Activated naive CD8-positive, alpha-beta T cell (primary cell): ENCODE data around the gene LMNA.
"Not testable (repeated sequence)": the region's sequence is repeated elsewhere in the genome, so short reads cannot be mapped to it uniquely, and the experiment has no call there.

Source experiments
- H3K27ac Mint-ChIP-seq: one replicate; pipeline ENCODE4 v1.8.0; 2021; ENCODE audit warnings: mixed read lengths
- H3K27me3 Mint-ChIP-seq: one replicate; pipeline ENCODE4 v1.8.0; 2021; ENCODE audit warnings: mixed read lengths
- H3K36me3 Mint-ChIP-seq: one replicate; pipeline ENCODE4 v1.8.0; 2021; ENCODE audit warnings: mixed read lengths
- H3K4me1 Mint-ChIP-seq: one replicate; pipeline ENCODE4 v1.8.0; 2021; ENCODE audit warnings: low read depth, mixed read lengths
- H3K4me3 Mint-ChIP-seq: one replicate; pipeline ENCODE4 v1.8.0; 2021; ENCODE audit warnings: mild to moderate bottlenecking, mixed read lengths
- H3K9me3 Mint-ChIP-seq: one replicate; pipeline ENCODE4 v1.8.0; 2021; ENCODE audit warnings: low read depth, mixed read lengths

Gene LMNA

DNA sequence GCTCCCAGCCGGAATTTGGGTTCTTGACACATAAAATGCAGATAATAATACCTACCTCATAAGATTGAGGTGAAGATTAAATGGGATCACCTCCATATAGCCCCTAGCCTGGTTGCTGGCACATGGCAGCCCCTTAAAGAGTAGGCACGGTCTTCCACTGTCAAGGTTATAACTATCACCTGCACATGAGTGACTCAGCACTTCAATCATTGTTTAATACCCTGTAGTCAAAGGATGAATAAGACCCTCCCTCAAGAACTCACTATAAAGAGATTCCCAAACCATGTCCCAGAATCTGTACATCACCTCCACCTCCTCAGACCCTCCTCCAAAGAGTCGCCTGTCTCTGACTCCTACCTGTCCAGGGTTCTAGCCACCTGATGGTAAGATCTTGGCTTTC, 6.5 kb upstream of the LMNA start:
- no peaks in the 10 kb centered on the region for H3K36me3 Mint-ChIP-seq
- no peaks in the 10 kb centered on the region for H3K27me3 Mint-ChIP-seq
- peak overlapping the region; percentile 6 for H3K27ac Mint-ChIP-seq
- no peaks in the 10 kb centered on the region for H3K9me3 Mint-ChIP-seq
- H3K4me3 Mint-ChIP-seq: no peak overlapping the region
- peaks cover 51% of the 10 kb centered on the region for H3K4me1 Mint-ChIP-seq

- H3K27ac Mint-ChIP-seq: no peak overlapping the region
- H3K4me1 Mint-ChIP-seq: peaks cover 49% of the 10 kb centered on the region
- H3K27me3 Mint-ChIP-seq: no peaks in the 10 kb centered on the region
- no peak overlapping the region for H3K4me3 Mint-ChIP-seq
- no peaks in the 10 kb centered on the region for H3K9me3 Mint-ChIP-seq
- no peaks in the 10 kb centered on the region for H3K36me3 Mint-ChIP-seq
These were observed 5.8 kb upstream of the LMNA start for GRCh38 chr1:156108664-156109241.

DNA sequence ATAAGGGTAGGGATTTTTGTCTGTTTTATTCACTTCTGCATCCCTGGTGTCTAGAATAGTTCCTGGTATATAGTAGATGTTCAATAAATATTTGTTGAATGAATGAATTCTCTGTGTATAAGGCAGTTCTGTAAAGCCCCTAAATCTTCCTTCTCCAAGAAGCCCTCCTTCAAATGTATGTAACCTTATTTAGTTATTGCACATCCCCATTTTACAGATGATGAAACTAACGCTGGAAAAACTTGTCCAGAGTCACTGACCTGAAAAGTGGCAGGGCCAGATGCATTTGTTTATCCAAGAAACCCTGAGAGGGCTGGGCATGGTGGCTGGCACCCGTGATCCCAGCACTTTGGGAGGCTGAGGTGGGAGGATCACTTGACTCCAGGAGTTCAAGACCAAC, 4.3 kb upstream of the LMNA start:
- Mint-ChIP-seq H3K9me3 (no peaks in the 10 kb centered on the region), H3K27me3 (no peaks in the 10 kb centered on the region), H3K27ac (no peak overlapping the region), H3K36me3 (no peaks in the 10 kb centered on the region), H3K4me3 (no peak overlapping the region), H3K4me1 (peaks cover 45% of the 10 kb centered on the region)

DNA sequence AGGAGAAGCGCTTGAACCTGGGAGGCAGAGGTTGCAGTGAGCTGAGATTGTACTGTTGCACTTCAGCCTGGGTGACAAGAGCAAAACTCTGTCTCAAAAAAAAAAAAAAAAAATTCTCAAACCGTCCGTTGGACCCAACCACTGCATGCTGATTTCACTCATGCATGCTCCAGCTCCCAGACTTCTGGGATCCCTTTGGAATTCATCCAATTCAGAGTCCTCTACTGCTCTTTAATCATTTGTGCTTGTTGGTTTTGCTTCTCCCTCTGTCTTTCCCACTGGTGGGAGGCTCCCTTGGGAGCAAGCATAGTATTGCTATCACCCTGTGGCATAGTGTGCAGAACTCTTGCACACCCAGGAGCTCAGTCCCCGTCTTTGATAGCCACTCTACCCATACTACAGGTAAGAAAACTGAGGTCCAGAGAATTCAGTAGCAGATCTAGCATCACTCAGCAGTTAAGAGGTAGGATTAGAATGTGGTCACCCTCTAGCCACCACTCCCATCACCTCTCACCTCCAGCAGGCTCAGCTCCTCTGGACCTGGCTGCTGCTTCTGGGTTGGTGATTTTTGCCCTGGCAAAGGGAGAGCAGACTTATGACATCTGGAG, 3.1 kb upstream of the LMNA start:
- Mint-ChIP-seq H3K9me3 (no peaks in the 10 kb centered on the region), H3K4me3 (no peak overlapping the region), H3K4me1 (peaks cover 42% of the 10 kb centered on the region), H3K36me3 (no peaks in the 10 kb centered on the region), H3K27me3 (no peaks in the 10 kb centered on the region), H3K27ac (no peak overlapping the region)

DNA sequence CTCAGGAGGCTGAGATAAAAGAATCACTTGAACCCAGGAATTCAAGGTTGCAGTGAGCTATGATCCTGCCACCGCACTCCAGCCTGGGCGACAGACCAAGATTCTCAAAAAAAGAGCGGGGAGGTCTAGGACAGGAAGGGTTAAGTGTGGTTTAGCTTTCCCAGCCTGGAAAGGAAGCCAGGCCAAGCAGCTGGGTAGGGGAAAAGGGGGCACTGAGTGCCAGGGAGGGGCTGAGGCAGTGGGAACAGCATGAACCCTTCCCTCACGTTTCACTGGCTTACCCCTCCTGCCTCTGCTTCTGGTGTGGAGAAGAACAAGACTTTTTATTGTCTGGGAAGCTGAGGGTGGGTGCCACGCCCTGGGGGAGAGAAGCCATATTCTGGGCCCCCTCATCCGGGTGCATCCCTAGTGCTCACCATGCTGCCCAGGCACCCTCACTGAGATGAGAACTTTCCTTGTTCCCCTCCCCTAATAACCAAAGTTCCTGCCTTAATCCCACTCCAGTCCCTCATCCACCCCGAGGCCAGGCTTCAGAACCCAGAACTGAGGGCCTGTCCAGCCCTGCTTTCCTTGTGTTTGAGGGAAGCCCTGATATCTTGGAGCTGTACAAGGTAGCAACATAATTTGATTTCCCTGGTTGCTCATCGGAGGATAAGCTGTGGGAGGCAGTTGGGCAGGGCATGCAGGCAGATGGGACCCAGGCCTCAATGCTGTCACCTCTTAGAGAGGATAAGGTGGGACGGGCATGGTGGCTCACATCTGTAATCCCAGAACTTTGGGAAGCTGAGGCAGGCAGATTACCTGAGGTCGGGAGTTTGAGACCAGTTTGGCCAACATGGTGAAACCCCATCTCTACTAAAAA, 2.0 kb upstream of the LMNA start:
- H3K4me3 Mint-ChIP-seq: no peak overlapping the region
- no peaks in the 10 kb centered on the region for H3K9me3 Mint-ChIP-seq
- no peaks in the 10 kb centered on the region for H3K36me3 Mint-ChIP-seq
- H3K27ac Mint-ChIP-seq: no peak overlapping the region
- H3K27me3 Mint-ChIP-seq: no peaks in the 10 kb centered on the region
- peaks cover 36% of the 10 kb centered on the region for H3K4me1 Mint-ChIP-seq

DNA sequence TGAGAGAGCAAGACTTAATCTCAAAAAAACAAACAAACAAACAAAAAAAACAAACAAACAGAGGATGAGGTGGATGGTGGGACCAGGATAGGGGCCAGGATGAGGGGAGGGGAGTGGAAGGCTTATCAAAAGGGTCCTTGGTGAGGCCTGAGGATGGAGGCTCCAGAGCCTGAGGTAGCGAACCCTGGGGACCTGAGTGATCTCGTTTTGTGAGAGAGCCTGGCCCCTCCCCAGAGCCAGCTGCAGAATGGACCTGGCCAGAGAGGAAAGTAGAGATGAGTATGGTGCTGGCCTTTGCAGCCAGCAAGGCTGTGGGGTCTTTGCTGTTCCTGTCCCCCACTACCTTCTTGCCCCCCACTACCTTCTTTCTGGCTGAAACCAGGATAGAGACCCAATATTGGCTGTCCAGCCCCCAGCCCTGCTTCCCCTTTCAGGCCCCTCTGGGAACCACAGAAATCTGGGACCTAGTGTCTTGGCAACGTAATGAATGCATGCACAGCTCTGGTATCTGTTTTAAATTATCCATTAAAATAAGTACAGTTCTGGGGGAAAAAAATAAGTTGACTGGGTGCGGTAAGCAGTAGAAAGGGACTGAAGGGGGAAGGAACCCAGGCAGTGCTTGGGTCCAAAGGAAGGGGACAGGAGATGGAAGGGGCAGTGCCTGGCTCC, 1.1 kb upstream of the LMNA start:
- Mint-ChIP-seq H3K27ac (peak overlapping the region; percentile 58), H3K36me3 (peaks cover 2% of the 10 kb centered on the region), H3K27me3 (no peaks in the 10 kb centered on the region), H3K9me3 (no peaks in the 10 kb centered on the region), H3K4me1 (peaks cover 34% of the 10 kb centered on the region), H3K4me3 (peak overlapping the region; percentile 91)

DNA sequence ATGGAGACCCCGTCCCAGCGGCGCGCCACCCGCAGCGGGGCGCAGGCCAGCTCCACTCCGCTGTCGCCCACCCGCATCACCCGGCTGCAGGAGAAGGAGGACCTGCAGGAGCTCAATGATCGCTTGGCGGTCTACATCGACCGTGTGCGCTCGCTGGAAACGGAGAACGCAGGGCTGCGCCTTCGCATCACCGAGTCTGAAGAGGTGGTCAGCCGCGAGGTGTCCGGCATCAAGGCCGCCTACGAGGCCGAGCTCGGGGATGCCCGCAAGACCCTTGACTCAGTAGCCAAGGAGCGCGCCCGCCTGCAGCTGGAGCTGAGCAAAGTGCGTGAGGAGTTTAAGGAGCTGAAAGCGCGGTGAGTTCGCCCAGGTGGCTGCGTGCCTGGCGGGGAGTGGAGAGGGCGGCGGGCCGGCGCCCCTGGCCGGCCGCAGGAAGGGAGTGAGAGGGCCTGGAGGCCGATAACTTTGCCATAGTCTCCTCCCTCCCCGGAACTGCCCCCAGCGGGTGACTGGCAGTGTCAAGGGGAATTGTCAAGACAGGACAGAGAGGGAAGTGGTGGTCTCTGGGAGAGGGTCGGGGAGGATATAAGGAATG, 505 bp downstream of the LMNA start:
- H3K27me3 Mint-ChIP-seq: no peaks in the 10 kb centered on the region
- H3K4me1 Mint-ChIP-seq: peaks cover 37% of the 10 kb centered on the region
- peak overlapping the region; percentile 91 for H3K4me3 Mint-ChIP-seq
- H3K27ac Mint-ChIP-seq: peak overlapping the region; percentile 22
- no peaks in the 10 kb centered on the region for H3K9me3 Mint-ChIP-seq
- H3K36me3 Mint-ChIP-seq: peaks cover 2% of the 10 kb centered on the region

- Mint-ChIP-seq H3K4me1 (peaks cover 41% of the 10 kb centered on the region), H3K36me3 (peaks cover 2% of the 10 kb centered on the region), H3K9me3 (no peaks in the 10 kb centered on the region), H3K4me3 (peak overlapping the region; percentile 91), H3K27ac (peak overlapping the region; percentile 6), H3K27me3 (no peaks in the 10 kb centered on the region)
These were observed 1.2 kb downstream of the LMNA start for GRCh38 chr1:156115514-156116374.

GRCh38 chr1:156116731-156117130, 2.2 kb downstream of the LMNA start:
- Mint-ChIP-seq H3K4me1 (peaks cover 41% of the 10 kb centered on the region), H3K4me3 (peak overlapping the region; percentile 91)
- H3K27me3 Mint-ChIP-seq, H3K9me3 Mint-ChIP-seq, H3K36me3 Mint-ChIP-seq, H3K27ac Mint-ChIP-seq: not testable (repeated sequence)

DNA sequence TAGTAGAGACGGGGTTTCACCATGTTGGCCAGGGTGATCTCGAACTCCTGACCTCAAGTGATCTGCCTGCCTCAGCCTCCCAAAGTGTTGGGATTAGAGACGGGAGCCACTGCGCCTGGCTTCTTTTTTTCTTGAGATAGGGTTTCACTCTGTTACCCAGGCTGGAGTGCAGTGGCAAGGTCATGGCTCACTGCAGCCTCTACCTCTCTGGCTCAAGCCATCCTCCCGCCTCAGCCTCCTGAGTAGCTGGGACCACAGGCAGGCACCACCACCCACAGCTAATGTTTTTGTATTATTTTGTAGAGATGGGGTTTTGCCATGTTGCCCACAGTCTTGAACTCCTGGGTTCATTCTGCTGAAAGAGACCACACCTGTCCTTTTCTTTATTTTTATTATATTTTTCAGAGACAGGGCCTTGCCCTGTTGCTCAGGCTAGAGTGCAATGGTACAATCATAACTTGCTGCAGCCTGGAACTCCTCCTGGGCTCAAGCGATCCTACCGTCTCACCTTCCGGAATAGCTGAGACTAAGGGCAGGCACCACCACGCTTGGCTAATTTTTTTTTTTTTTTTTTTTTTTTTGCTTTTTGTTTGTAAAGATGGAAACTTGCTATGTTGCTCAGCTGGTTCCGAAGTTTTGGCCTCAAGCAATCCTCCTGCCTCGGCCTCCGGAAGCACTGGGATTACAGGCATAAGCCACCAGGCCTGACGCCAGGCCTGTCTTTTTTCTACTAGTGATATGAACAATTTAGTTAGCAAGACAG, 3.1 kb downstream of the LMNA start:
- Mint-ChIP-seq H3K4me3 (peak overlapping the region; percentile 40), H3K27me3 (no peaks in the 10 kb centered on the region), H3K27ac (no peak overlapping the region), H3K36me3 (peaks cover 4% of the 10 kb centered on the region), H3K4me1 (peaks cover 44% of the 10 kb centered on the region), H3K9me3 (no peaks in the 10 kb centered on the region)

DNA sequence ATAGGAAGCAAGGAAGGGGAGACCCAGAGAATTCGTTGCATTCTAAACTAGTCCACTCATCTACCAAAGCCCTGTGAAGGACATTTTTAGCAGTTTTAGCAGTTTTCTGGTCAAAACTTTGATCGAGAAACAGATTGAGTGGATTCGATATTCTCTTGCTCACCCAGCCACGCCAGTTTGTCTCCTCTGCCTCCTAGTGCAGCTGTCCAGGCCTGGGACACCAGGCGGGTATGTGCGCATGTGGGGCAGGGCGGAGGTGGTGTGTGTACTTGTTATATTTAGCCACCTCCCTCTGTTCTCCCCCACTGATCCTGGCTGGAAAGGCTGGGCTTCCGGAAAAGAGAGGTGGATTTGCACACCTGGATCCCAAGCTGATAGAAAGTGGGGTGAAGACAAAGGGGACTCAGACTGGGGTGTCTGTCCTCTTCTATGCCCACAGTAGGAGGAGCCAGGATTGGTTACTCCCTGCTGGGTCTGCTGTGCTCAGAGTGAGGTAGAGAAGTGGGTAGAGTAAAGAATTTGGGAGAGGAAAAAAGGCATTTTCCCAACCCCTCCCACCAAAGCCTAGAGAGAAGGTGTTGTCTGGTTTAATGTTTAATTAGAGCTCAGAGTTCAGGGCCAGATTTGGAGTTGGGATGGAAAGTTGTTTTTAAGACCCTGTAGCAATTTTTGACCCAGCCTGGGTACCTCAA, 3.8 kb downstream of the LMNA start:
- Mint-ChIP-seq H3K4me3 (peak overlapping the region; percentile 63), H3K4me1 (peaks cover 49% of the 10 kb centered on the region), H3K9me3 (no peaks in the 10 kb centered on the region), H3K36me3 (peaks cover 4% of the 10 kb centered on the region), H3K27me3 (no peaks in the 10 kb centered on the region), H3K27ac (no peak overlapping the region)

- H3K27ac Mint-ChIP-seq: no peak overlapping the region
- peak overlapping the region; percentile 20 for H3K4me3 Mint-ChIP-seq
- peaks cover 4% of the 10 kb centered on the region for H3K36me3 Mint-ChIP-seq
- peaks cover 53% of the 10 kb centered on the region for H3K4me1 Mint-ChIP-seq
- H3K9me3 Mint-ChIP-seq: no peaks in the 10 kb centered on the region
- no peaks in the 10 kb centered on the region for H3K27me3 Mint-ChIP-seq
These were observed 5.1 kb downstream of the LMNA start for GRCh38 chr1:156119503-156120209.

DNA sequence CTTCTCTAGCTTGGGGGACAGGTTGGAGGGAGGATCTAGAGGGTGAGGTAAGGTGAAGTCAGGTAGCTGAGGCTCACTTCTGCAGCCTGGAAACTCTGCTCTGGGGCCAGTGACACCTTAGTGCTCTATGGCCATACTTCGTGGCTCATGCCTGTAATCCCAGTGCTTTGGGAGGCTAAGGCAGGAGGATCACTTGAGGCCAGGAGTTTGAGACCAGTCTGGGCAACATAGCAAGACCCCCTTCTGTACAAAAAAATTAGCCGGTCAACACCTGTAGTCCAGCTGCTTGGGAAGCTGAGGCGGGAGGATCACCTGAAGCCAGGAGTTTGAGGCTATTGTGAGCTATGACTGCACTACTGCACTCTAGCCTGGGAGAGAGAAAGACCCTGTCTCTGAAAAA, 5.8 kb downstream of the LMNA start:
- Mint-ChIP-seq H3K4me3 (peak overlapping the region; percentile 7), H3K9me3 (no peaks in the 10 kb centered on the region), H3K36me3 (peaks cover 4% of the 10 kb centered on the region), H3K27me3 (no peaks in the 10 kb centered on the region), H3K27ac (no peak overlapping the region), H3K4me1 (peaks cover 55% of the 10 kb centered on the region)
